Retinal pigment epithelial cell (primary cell): ENCODE data around the gene CTXN2.

ENCODE experiments used
- DNase-seq: peaks from one replicate; pipeline ENCODE4 v3.0.0-alpha.2; 2010; ENCODE audit warnings: low read depth
- H3K4me3 ChIP-seq: 2 replicates; pipeline ENCODE4 v1.5.1; 2011; ENCODE audit warnings: mild to moderate bottlenecking, low read length, control low read depth, moderate library complexity
- CTCF ChIP-seq: conservative IDR thresholded peaks from 2 replicates; pipeline ENCODE4 v1.5.1; 2011; ENCODE audit warnings: low read depth, low read length, control low read depth, inconsistent platforms

CTXN2 gene

GRCh38 chr15:48242015-48242414 lies 50.5 kb downstream of the CTXN2 start:
- no peak for DNase-seq
- H3K4me3 ChIP-seq = no peak overlapping the region
- TF ChIP-seq CTCF = no peak

- H3K4me3 ChIP-seq = no peak overlapping the region
- TF ChIP-seq CTCF = no peak
- DNase-seq = no peak
Measured at GRCh38 chr15:48242535-48242934, 51.1 kb downstream of the CTXN2 start.

- no peak for TF ChIP-seq CTCF
- no peak for DNase-seq
- no peak overlapping the region for H3K4me3 ChIP-seq
Measured at GRCh38 chr15:48244921-48245320, 53.5 kb downstream of the CTXN2 start.

- no peak for TF ChIP-seq CTCF
- no peak overlapping the region for H3K4me3 ChIP-seq
- DNase-seq = no peak
Measured at GRCh38 chr15:48248414-48248813, 56.9 kb downstream of the CTXN2 start.

GRCh38 chr15:48250640-48251076 lies 59.2 kb downstream of the CTXN2 start:
- peak; percentile 48 for DNase-seq
- no peak overlapping the region for H3K4me3 ChIP-seq
- peak; percentile 78 for TF ChIP-seq CTCF

GRCh38 chr15:48253172-48253571 lies 61.7 kb downstream of the CTXN2 start:
- H3K4me3 ChIP-seq = no peak overlapping the region
- TF ChIP-seq CTCF = no peak
- no peak for DNase-seq
